GM18870 (cell line): ENCODE results near the gene NCAPG2.

Experiments used
- ATAC-seq: cut with Tn5 transposase; IDR thresholded peaks from one replicate; pipeline ENCODE4 v1.9.1; 2021; ENCODE audit warnings: moderate library complexity; ENCODE audit not compliant: unreplicated experiment

The NCAPG2 gene

GRCh38 chr7:158733775-158734494 lies 29.3 kb upstream of the NCAPG2 start:
- ATAC-seq = no peak

GRCh38 chr7:158733220-158733519 lies 28.6 kb upstream of the NCAPG2 start:
- no peak for ATAC-seq

GRCh38 chr7:158732494-158733219 lies 28.1 kb upstream of the NCAPG2 start:
- ATAC-seq = no peak

- ATAC-seq = no peak
These were observed 27.2 kb upstream of the NCAPG2 start for GRCh38 chr7:158731761-158732160.

GRCh38 chr7:158730383-158731346 lies 26.1 kb upstream of the NCAPG2 start:
- ATAC-seq = no peak

- ATAC-seq = no peak
These were observed 25.2 kb upstream of the NCAPG2 start for GRCh38 chr7:158729646-158730382.

GRCh38 chr7:158728911-158729645 lies 24.5 kb upstream of the NCAPG2 start:
- ATAC-seq = no peak

- no peak for ATAC-seq
These were observed 23.1 kb upstream of the NCAPG2 start for GRCh38 chr7:158727690-158728089.

- ATAC-seq = no peak
These were observed 21.7 kb upstream of the NCAPG2 start for GRCh38 chr7:158726277-158726807.

GRCh38 chr7:158725506-158725800 lies 20.8 kb upstream of the NCAPG2 start:
- no peak for ATAC-seq

- ATAC-seq = no peak
These were observed 20.3 kb upstream of the NCAPG2 start for GRCh38 chr7:158724658-158725505.

- no peak for ATAC-seq
These were observed 19.2 kb upstream of the NCAPG2 start for GRCh38 chr7:158723714-158724385.

GRCh38 chr7:158723266-158723665 lies 18.7 kb upstream of the NCAPG2 start:
- ATAC-seq = no peak

- no peak for ATAC-seq
These were observed 18.1 kb upstream of the NCAPG2 start for GRCh38 chr7:158722574-158723237.

GRCh38 chr7:158720112-158720511 lies 15.5 kb upstream of the NCAPG2 start:
- ATAC-seq = no peak

- ATAC-seq = no peak
These were observed 12.2 kb upstream of the NCAPG2 start for GRCh38 chr7:158716802-158717201.

GRCh38 chr7:158710651-158711102 lies 6.1 kb upstream of the NCAPG2 start:
- ATAC-seq = peak; percentile 63

GRCh38 chr7:158707610-158708009 lies 3.0 kb upstream of the NCAPG2 start:
- ATAC-seq = no peak
